Stimulated activated CD8-positive, alpha-beta memory T cell treated with anti-CD3 and anti-CD28 coated beads, Interleukin-15, amount 100 ng/mL, for 4 hours (primary cell): ENCODE data around the gene SP140.
"Not testable (repeated sequence)": the region's sequence is repeated elsewhere in the genome, so short reads cannot be mapped to it uniquely, and the experiment has no call there.

ENCODE experiments used
- DNase-seq, 2 donors: peaks; one replicate each; pipeline ENCODE4 v3.0.0-alpha.2; 2020; ENCODE audit warnings: low read depth in 2 of 2

Gene SP140

GRCh38 chr2:230226051-230226551 lies 565 bp downstream of the SP140 start:
- DNase-seq, result no peak

DNA sequence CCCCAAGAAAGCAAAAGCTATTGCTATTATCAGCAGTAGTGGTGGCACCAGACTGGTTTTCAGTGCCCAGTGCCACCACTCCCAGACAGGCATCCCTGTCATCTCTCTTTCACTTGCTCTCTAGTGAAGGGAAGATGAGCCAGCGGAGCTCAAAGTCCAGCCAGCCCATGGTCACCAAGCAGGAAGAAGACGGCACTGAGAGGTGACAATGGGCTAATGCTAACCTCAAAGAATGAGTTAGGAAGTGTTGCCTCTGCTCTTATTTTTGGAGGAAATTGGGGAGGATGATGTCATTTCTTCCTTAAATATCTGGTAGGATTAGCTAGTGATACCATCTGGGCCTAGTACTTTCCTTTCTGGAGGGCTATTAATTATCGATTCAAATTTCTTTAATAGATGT lies 1.7 kb downstream of the SP140 start:
- DNase-seq, result no peak

- DNase-seq, result no peak
Measured at GRCh38 chr2:230230087-230230486, 4.6 kb downstream of the SP140 start.

DNA sequence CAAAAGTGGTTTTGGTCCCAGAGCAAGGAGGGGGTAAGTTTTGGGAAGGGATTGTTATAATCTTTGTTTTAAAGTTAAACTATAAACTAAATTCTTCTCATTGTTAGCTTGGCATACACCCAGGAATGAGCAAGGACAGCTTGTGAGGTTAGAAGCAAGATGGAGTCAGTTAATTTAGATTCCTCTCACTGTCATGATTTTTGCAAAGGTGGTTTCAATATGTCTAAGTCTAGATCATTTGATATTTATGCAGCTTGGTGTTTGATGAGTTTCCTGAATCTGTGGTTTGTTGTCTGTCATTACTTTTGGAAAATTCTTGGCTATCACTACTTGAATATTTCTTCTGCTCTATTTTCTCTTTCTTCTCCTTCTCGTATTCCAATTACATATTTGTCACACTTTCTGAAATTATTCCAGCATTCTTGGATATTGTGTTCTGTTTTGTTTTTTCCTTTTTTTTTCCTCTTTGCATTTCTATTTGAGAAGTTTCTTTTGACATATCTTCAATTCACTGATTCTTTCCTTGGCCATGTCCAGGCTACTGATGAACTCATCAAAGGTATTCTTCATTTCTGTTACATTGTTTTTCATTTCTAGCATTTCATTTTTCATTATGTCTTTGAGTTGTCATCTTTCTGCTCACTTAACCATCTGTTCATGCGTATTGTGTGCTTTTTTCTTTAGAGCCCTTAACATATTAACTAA lies 5.1 kb downstream of the SP140 start:
- no peak for DNase-seq

GRCh38 chr2:230231251-230231650 lies 5.7 kb downstream of the SP140 start:
- DNase-seq, result no peak

GRCh38 chr2:230234122-230234722 lies 8.7 kb downstream of the SP140 start:
- DNase-seq, result no peak

GRCh38 chr2:230234845-230235244 lies 9.3 kb downstream of the SP140 start:
- DNase-seq, result no peak

DNA sequence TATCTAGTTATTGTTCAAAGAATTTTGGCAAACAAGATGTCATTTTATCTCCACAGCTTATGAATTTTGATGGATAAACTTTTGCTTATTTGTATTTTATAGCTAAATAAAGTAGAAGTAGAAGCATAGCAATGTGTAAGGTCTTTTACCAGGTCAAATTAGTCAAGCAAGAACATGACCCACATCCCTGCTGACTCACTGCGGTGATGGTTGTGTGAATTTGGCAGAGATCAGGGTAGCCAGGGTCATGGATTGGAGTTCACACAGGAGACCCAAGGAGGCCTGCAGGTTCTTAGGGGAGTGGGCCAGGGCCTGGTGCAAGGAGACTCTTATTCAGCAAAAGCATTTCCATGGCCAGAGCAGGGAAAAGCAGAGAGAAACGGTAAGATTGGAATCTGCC lies 18.7 kb downstream of the SP140 start:
- DNase-seq, result no peak

DNA sequence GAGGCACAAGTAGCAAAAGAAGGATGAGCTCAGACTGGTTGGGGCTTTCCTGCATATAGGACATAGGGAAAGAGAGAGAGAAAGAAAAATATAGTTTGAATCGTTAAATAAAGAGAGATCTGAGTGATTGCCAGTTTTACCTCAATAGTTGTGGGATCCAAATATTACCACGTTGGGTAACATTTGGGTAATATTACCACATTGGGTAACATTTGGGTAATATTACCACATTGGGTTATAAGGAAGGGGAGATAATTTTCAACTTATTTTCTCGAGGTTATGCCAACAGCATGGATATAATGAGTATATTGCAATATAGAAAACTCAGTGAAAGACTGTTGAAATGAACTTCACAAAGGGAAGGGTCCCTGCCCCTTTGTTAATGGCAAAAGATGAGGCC lies 20.7 kb downstream of the SP140 start:
- DNase-seq, result no peak

- no peak for DNase-seq
Measured at GRCh38 chr2:230250231-230250630, 24.7 kb downstream of the SP140 start.

DNA sequence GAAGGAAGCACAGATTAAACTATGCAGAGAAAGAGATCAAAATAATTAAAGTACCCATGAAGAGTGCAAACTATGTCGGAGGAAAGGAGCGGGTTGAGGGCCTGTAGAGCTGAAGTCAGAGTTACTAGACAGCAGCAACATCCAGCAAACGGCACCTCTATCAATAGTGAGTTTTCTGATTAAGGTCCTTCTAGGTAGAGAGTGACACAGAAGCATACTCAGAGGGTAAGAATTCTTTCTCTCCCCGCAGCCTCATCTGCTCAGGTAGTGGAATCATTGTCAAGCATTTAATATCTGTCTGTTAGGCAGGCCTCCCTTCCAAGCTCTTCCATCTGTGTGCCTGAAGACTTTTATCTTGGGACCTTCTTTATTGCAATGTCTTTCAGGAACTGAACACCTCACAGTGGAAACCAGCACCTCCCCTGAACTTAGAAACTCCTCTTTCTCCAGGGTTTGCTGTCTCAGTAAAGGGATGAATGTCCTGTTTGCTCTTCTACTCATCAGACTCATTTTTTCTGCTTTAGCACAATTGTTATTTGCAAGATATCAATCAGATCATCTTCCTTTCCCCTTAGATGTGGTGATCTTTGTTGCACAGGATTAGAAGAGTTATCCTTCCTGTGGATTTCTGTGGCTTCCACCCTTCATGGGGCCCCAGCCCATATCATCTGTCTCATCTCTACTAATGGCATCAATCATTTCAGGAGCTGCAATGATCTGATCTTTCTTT lies 28.8 kb downstream of the SP140 start:
- DNase-seq, result no peak

DNA sequence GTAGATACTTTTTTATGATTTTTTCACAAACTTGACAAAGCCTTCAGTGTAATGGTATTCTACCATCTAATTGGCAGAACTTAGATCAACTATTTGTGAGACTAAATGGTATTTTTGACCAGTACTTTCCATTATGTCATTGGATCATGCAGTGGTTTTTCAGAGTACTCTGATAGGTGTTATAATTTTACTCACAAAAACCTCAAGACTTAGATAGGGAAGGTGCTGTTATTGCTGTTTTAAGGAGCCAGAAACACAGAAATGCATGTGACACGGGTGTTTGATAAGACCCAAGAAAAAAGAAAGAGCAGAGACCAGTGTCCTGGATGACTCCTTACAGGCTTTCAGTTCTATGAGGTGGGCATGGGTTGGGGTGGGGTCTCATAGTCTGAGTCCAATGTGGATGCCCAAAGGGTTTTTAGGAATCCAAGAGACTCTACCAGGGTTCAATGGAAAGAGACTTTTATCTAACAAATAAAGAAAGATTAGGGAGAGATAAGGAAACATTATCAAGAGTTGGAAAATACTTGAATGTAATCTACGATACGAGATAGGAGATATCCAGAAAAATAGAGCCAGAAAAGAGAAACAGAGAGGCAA lies 31.3 kb downstream of the SP140 start:
- no peak for DNase-seq

- no peak for DNase-seq
Measured at GRCh38 chr2:230258483-230258882, 32.9 kb downstream of the SP140 start.

- DNase-seq, result no peak
Measured at GRCh38 chr2:230262246-230262645, 36.7 kb downstream of the SP140 start.

GRCh38 chr2:230264945-230265344 lies 39.4 kb downstream of the SP140 start:
- DNase-seq, result not testable (repeated sequence)

DNA sequence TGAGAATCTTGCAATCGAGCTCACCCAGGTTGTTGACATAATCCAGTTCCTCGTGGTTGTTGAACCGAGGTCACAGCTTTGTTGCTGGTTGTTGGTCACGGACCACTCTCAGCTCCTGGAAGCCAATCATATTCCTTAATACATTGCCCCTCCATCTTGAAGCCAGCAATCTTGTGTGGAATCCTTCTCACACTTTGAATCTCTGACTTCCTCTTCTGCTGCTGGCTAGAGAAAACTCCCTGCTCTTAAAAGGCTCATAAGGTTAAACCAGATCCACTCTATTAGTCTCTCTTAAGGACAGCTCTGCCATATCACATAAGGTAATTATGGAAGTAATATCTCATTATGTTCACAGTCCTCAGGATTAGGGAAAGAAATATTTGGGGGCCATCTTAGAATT lies 41.1 kb downstream of the SP140 start:
- DNase-seq, result no peak

- DNase-seq, result no peak
Measured at GRCh38 chr2:230267059-230267458, 41.5 kb downstream of the SP140 start.

DNA sequence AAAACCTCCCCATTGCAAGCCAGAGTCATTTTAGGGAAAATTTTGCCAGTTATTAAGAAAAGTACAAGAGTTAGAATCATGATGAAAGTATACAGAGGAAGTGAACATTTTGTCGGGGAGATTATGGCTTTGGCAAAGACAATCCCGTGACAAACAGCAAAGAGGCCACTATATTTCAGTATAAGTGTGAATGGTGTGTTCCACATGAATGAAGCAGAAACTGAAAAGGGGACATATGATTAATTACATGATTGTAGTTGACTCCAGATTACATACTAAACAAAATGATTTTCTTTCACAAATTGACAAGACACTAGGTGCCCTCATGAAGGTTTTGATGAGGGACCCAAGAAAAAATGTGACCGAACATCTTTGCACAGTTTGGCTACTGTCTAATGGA lies 42.0 kb downstream of the SP140 start:
- DNase-seq, result no peak

- no peak for DNase-seq
Measured at GRCh38 chr2:230268606-230269243, 43.2 kb downstream of the SP140 start.

GRCh38 chr2:230269715-230270114 lies 44.2 kb downstream of the SP140 start:
- DNase-seq, result no peak

- DNase-seq, result no peak
Measured at GRCh38 chr2:230282936-230283335, 57.4 kb downstream of the SP140 start.

DNA sequence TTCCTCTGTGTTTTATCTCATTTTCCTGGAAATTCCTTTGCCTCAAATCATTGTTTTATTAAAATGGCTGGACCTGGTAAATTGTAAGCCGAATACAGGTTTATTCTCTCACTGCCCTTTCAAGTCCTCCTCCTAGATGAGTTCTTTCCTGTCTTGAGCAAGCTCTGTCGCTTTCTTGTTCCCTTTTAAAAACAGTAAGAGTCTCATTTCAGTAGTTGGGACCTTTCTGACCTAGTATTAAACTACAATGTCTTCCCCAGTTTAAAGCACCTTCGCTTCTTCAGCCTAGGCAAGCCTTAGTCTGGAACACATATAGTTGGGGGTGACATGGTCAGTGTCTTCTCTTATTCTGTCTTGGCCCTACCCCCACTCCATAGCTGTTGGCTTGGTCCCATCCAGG lies 60.5 kb downstream of the SP140 start:
- DNase-seq, result no peak
